Endothelial cell of umbilical vein (primary cell): ENCODE measurements around the gene MBNL2. TPM values are rescaled to one million over a fixed set of nuclear protein-coding genes. Genes with fewer than 3 reads are reported as not detected.

Experiments
- BruUV-seq: library from RNA; stranded (reverse); fragments of 400-500 nt; replicated peaks from 2 replicates; lab custom pipeline; 2021; lab: Mats Ljungman, UMichigan
- CTCF ChIA-PET: fragments of 300-600, 350-600 bp; sonication (Branson Sonifier 250); formaldehyde crosslinking; loops from one replicate; lab custom pipeline; 2021; ENCODE audit warnings: antibody characterized with exemption, inconsistent platforms; lab: Charles Lee
- POLR2A ChIA-PET: fragments of 300-600, 350-600 bp; sonication (Branson Sonifier 250); formaldehyde crosslinking; loops from one replicate; lab custom pipeline; 2021; ENCODE audit warnings: antibody characterized with exemption, inconsistent platforms; lab: Charles Lee
- DNase-seq: peaks from one replicate; pipeline ENCODE4 v3.0.0-alpha.2; 2011; ENCODE audit warnings: low read depth, low spot score
- FAIRE-seq: peaks from 2 replicates; lab custom pipeline; 2011; peaks lifted over from hg19 to GRCh38; lab: Jason Lieb, UNC
- H2AFZ ChIP-seq: 2 replicates; pipeline ENCODE4 v1.6.0; 2012; ENCODE audit warnings: low read depth, low read length, control low read depth, inconsistent platforms
- H3K27ac ChIP-seq: 2 replicates; pipeline ENCODE4 v1.5.1; 2011; ENCODE audit warnings: low read depth, mild to moderate bottlenecking, control low read depth, low read length, moderate library complexity; ENCODE audit not compliant: insufficient read depth
- H3K27me3 ChIP-seq, 2 experiments: 2 replicates each; pipeline versions ENCODE4 v1.6.0 to v1.6.1; 2011; ENCODE audit warnings: low read length in 2 of 2, mixed read lengths in 1 of 2; ENCODE audit not compliant: control insufficient read depth in 2 of 2, insufficient read depth in 2 of 2
- H3K36me3 ChIP-seq, 2 experiments: 2 replicates in 1 of 2; 3 replicates in 1 of 2; pipeline ENCODE4 v1.5.1; 2011; ENCODE audit warnings: low read length in 2 of 2, mild to moderate bottlenecking in 1 of 2, moderate library complexity in 1 of 2; ENCODE audit not compliant: control insufficient read depth in 2 of 2, insufficient read depth in 2 of 2; ENCODE audit errors: extremely low read depth in 1 of 2
- H3K4me1 ChIP-seq: 3 replicates; pipeline ENCODE4 v1.5.1; 2011; ENCODE audit warnings: mild to moderate bottlenecking, low read length; ENCODE audit not compliant: control insufficient read depth, insufficient read depth; ENCODE audit errors: extremely low read depth
- H3K4me2 ChIP-seq: 2 replicates; pipeline ENCODE4 v1.6.1; 2011; ENCODE audit warnings: low read length, control low read depth, mixed read lengths; ENCODE audit not compliant: insufficient read depth
- H3K4me3 ChIP-seq, 3 experiments: fragments of 200-600 bp in 1 of 3; sonication (generic), shearing (Covaris generic) in 1 of 3; replicated peaks in 1 of 3; 2 replicates each; pipeline ENCODE4 v1.5.1; 2011 to 2016; ENCODE audit warnings: control low read depth in 3 of 3, low read length in 3 of 3, mild to moderate bottlenecking in 2 of 3, inconsistent platforms in 1 of 3, low read depth in 1 of 3, moderate library complexity in 1 of 3; ENCODE audit not compliant: insufficient read depth in 1 of 3
- H3K79me2 ChIP-seq: 2 replicates; pipeline ENCODE4 v1.6.0; 2012; ENCODE audit warnings: low read length, inconsistent platforms; ENCODE audit not compliant: control insufficient read depth, insufficient read depth
- H3K9ac ChIP-seq: replicated peaks from 2 replicates; pipeline ENCODE3; 2011; ENCODE audit warnings: low read length, control low read depth; ENCODE audit not compliant: insufficient read depth; ENCODE audit errors: extremely low read depth
- H3K9me1 ChIP-seq: replicated peaks from 3 replicates; pipeline ENCODE4 v1.6.0; 2011; ENCODE audit warnings: mild to moderate bottlenecking, low read length; ENCODE audit not compliant: control insufficient read depth, insufficient read depth; ENCODE audit errors: extremely low read depth
- H3K9me3 ChIP-seq: replicated peaks from 2 replicates; pipeline ENCODE4 v1.5.1; 2012; ENCODE audit warnings: low read length, inconsistent platforms; ENCODE audit not compliant: control insufficient read depth, insufficient read depth
- H4K20me1 ChIP-seq: replicated peaks from 2 replicates; pipeline ENCODE3; 2011; ENCODE audit warnings: mild to moderate bottlenecking, low read length; ENCODE audit not compliant: control insufficient read depth, insufficient read depth; ENCODE audit errors: extremely low read depth
- CTCF ChIP-seq, 2 donors: IDR thresholded peaks; 1 replicate in 1 of 2; 2 replicates in 1 of 2; pipeline ENCODE4 v1.5.1; 2011; ENCODE audit warnings: low read length in 2 of 2, mild to moderate bottlenecking in 2 of 2, moderate library complexity in 2 of 2, control low read depth in 1 of 2, inconsistent platforms in 1 of 2, low read depth in 1 of 2; ENCODE audit not compliant: insufficient read depth in 1 of 2; ENCODE audit errors: extremely low read depth in 1 of 2
- EZH2 ChIP-seq: IDR thresholded peaks from 2 replicates; pipeline ENCODE4 v1.6.1; 2012; ENCODE audit warnings: borderline replicate concordance, low read depth, mild to moderate bottlenecking, moderate library complexity, low read length, inconsistent platforms; ENCODE audit not compliant: severe bottlenecking
- FOS ChIP-seq: IDR thresholded peaks from 2 replicates; pipeline ENCODE4 v1.6.1; 2011; ENCODE audit warnings: mild to moderate bottlenecking, low read length, moderate library complexity, borderline replicate concordance; ENCODE audit not compliant: insufficient read depth
- GATA2 ChIP-seq: IDR thresholded peaks from 2 replicates; pipeline ENCODE4 v1.7.0; 2011; ENCODE audit warnings: low read depth, mild to moderate bottlenecking, moderate library complexity, mixed read lengths, low read length; ENCODE audit not compliant: insufficient read length, insufficient read depth
- JUN ChIP-seq: IDR thresholded peaks from 2 replicates; pipeline ENCODE4 v1.6.1; 2011; ENCODE audit warnings: borderline replicate concordance, low read depth; ENCODE audit not compliant: insufficient read length, insufficient read depth
- MYC ChIP-seq: IDR thresholded peaks from one replicate; pipeline ENCODE4 v1.6.1; 2011; ENCODE audit warnings: mild to moderate bottlenecking, low read depth, low read length
- POLR2A ChIP-seq: IDR thresholded peaks from 2 replicates; pipeline ENCODE4 v1.6.1; 2012; ENCODE audit warnings: low read depth, mild to moderate bottlenecking, control low read depth, low read length
- POLR2AphosphoS5 ChIP-seq: IDR thresholded peaks from 2 replicates; pipeline ENCODE4 v1.6.1; 2012; ENCODE audit warnings: low read depth, mild to moderate bottlenecking, control low read depth, low read length, moderate library complexity; ENCODE audit not compliant: insufficient read depth
- dilution Hi-C: fragments of 300-500 bp; cut with MboI; formaldehyde crosslinking; loops from one replicate; pipeline ENCODE4 v1.15.0; 2019; ENCODE audit warnings: low sequenced_read_pairs; ENCODE audit not compliant: extremely low pct_ligation_motif_present
- intact Hi-C: fragments of 100-400 bp; cut with micrococcal nuclease; formaldehyde crosslinking; loops from one replicate; pipeline ENCODE4 v1.10.0; 2022
- polyA plus RNA-seq, 4 experiments: library from polyadenylated mRNA; depleted of rRNA in 3 of 4; stranded (reverse) in 3 of 4; unstranded in 1 of 4; fragments of >200 nt; gene quantifications; 2 replicates each; pipeline versions ENCODE4 v1.2.1 to v1.2.3, GENCODE V29; 2011 to 2012; ENCODE audit warnings: missing spikeins in 1 of 4
- total RNA-seq: library from RNA; stranded (reverse); gene quantifications from 2 replicates; pipeline ENCODE4 v1.2.3, GENCODE V29; 2021
- TF ChIP-seq, protein P1 (sequence below): IDR thresholded peaks from 2 replicates; pipeline ENCODE4 v1.6.1; 2011; ENCODE audit not compliant: insufficient read depth, insufficient read length

Gene MBNL2
- total and polyA plus RNA-seq, 2 donors (not counting 3 experiments of a cell fraction or from before 2014, with no cell fraction given), result 32.9 to 76.5 TPM

GRCh38 chr13:97367016-97367822 is 145.1 kb downstream of the MBNL2 start:
- TF ChIP-seq, protein P1, sequence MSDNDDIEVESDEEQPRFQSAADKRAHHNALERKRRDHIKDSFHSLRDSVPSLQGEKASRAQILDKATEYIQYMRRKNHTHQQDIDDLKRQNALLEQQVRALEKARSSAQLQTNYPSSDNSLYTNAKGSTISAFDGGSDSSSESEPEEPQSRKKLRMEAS, result no peak
- TF ChIP-seq CTCF (IDR thresholded peaks at IDR 0.05; ENCODE audit: extremely low read depth in 1 of 2, insufficient read depth in 1 of 2, low read depth in 1 of 2, low read length in 2 of 2) (no peak), GATA2 (no peak), JUN (no peak), EZH2 (no peak), POLR2AphosphoS5 (no peak), FOS (no peak), MYC (no peak), POLR2A (no peak)
- Histone ChIP-seq H3K79me2 (peaks cover 2% of the 10 kb centered on the region), H2AFZ (no peak overlapping the region), H3K36me3 (peaks cover 13 to 20% of the 10 kb centered on the region in 2 experiments), H3K4me1 (peaks cover 6% of the 10 kb centered on the region), H4K20me1 (no peaks in the 10 kb centered on the region), H3K27ac (no peak overlapping the region), H3K9me1 (no peaks in the 10 kb centered on the region), H3K4me3 (no peak overlapping the region), H3K9me3 (no peaks in the 10 kb centered on the region), H3K27me3 (no peaks in the 10 kb centered on the region), H3K9ac (no peak overlapping the region), H3K4me2 (no peak overlapping the region)
- no peak for FAIRE-seq
- POLR2A ChIA-PET, result no interaction called here
- CTCF ChIA-PET, result interaction anchor here (0.9 to 4.5 kb wide), 6 partner anchors 8 to 349 kb away, joined by 3 to 31 read pairs (median 10); no protein-coding TSS in a partner anchor
- no TSS peak for BruUV-seq
- intact Hi-C loops (no loop called here), dilution Hi-C loops (no loop called here)
- no peak for DNase-seq
